CD4-positive, alpha-beta T cell treated with Interleukin-4 for 1 hour (primary cell): ENCODE data around the gene NTN3.
A peak's percentile ranks its signal among the peaks of the same experiment; 100 is the strongest.
"Not testable (repeated sequence)": the region's sequence is repeated elsewhere in the genome, so short reads cannot be mapped to it uniquely, and the experiment has no call there.

Source experiments
- DNase-seq, 2 donors: peaks; one replicate each; pipeline ENCODE4 v3.0.0-alpha.2; 2020 to 2022

Gene NTN3

GRCh38 chr16:2471016-2471652 is at the start of gene NTN3:
Gene NTN3, plus strand, starts transcription at chr16:2471297. Its CDS starts 405 bp downstream, at chr16:2471702.
- no peak for DNase-seq

GRCh38 chr16:2422123-2422867 is 48.8 kb upstream of the NTN3 start:
- DNase-seq, result peak in 1 of 2 donors; percentile 8

- no peak for DNase-seq
Measured at GRCh38 chr16:2424061-2425007, 46.8 kb upstream of the NTN3 start.

GRCh38 chr16:2425008-2425518 is 46.0 kb upstream of the NTN3 start:
- DNase-seq, result no peak

DNA sequence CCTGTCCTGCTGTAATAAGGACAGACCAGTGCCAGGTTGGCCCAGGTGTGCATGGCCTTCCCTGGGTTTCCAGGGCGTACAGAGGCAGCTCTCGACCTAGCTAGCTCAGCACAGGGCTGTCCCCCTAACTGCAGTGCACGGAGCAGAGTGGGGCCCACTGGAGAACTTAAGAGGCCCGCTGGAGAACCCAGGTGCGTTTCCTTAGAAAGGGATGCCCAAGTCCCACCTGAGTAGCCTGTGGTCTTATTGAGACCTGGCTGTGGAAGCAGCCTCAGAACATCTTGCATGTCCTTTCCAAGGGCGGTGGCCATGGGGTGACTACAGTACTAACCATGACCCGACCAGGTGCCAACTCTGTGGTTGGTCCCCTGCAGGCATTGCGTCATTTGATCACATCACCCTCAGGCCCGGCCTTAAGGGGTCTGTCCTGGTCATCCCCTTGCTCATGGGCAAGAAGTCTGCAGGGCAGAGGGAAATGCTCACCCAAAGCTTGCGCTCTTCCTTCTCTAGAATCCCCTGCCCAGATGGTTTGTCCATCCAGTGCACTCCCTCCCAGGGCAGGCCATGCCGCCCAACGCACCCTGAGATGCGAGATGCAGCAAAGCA is 45.2 kb upstream of the NTN3 start:
- no peak for DNase-seq

- no peak for DNase-seq
Measured at GRCh38 chr16:2426941-2427361, 44.1 kb upstream of the NTN3 start.

DNA sequence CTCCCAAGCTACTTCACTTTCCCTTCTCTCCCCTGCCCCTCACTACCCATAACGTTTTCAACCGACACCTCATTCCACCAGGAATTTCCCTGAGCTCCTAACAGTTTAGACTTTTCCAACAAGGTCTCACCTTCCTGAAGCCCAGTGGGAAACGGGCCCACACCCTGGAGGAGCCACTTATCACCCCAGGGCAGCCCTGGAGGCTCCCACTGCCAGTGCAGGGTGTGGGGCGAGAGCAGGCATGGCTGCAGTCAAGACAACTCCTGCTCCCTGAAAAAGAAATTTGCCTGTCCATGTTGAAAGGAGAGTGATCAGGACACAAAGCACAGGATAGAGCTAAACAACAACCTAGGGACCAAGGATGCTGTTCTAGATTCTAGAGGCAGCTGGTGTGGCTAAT is 43.6 kb upstream of the NTN3 start:
- DNase-seq, result no peak

DNA sequence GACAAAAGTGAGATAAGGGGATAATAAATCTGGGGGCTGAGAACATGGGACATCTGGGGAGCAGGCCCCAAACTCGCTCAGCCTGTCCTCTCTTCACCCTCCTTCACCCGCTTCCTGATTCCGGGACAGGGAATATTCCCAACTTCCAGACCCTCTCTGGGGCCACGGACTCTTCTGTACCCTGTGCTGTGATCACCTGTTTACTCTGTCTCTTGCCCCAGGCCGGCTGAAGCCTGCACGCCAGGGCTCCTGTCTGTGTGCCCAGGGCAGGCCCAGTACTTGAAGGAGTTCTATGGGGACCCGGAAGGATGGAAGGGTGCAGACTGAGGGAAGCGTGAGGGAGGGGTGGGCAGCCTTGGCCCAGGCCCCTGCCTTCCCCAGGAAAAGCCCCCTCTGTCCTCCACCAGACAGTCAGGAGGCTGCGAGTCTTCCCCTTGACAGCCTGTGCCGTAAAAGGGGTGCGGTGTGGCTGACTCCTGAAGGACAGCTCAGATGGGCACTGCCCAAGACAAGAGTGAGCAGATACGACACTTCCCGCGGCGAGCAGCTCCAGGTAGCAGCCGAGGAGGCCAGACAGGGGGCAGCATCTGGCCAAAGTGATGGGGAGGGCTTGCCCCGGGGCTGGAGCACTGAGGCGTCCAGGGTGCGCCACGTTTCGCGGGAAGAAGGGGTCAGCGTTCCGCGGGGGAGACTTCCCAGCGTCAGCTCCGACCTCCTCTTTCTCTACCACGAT is 42.9 kb upstream of the NTN3 start:
- peak; percentile 13 to 16 for DNase-seq

GRCh38 chr16:2428784-2429033 is 42.4 kb upstream of the NTN3 start:
- no peak for DNase-seq

- peak; percentile 97 to 98 for DNase-seq
Measured at GRCh38 chr16:2429034-2429770, 41.9 kb upstream of the NTN3 start, which contains the start of gene CCNF. Gene CCNF, plus strand, starts transcription at chr16:2429447. Its CDS starts 35 bp downstream, at chr16:2429482.

- DNase-seq, result peak in 1 of 2 donors; percentile 35
Measured at GRCh38 chr16:2429771-2430663, 41.1 kb upstream of the NTN3 start.

DNA sequence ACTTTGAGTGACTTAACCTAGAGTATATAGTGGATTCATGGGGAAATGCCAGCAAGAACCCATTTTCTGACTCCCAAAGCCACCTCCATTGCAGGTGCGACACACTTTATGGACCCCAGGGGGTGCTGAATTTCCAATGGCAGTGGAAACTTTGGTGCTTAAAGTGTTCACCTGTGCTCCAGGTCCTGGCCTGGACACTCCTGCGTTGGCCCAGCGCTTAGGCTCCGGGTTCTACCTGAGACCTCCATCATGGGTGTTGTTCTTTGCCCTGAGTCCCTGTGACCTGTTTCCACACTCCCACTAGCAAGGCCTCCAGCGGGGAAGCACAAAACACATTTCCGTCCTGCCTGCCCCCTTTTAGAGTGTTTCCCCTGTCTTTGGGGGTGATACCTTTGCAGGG is 38.8 kb upstream of the NTN3 start:
- DNase-seq, result peak in 1 of 2 donors; percentile 5

GRCh38 chr16:2432801-2433505 is 38.1 kb upstream of the NTN3 start:
- DNase-seq, result no peak

DNA sequence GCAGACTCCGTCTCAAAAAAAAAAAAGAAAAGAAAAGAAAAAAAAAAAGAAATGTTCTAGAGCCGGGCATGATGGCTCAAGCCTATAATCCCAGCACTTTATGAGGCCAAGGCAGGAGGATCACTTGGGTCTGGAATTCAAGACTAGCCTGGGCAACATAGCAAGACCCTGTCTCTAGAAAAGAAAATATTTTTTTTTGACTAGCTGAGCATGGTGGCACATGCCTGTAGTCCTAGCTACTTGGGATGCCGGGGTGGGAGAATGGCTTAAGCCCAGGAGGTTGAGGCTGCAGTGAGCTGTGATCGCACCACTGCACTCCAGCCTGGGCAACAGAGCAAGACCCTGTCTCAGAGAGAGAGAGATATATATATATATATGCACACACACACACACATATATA is 35.9 kb upstream of the NTN3 start:
- not testable (repeated sequence) for DNase-seq

DNA sequence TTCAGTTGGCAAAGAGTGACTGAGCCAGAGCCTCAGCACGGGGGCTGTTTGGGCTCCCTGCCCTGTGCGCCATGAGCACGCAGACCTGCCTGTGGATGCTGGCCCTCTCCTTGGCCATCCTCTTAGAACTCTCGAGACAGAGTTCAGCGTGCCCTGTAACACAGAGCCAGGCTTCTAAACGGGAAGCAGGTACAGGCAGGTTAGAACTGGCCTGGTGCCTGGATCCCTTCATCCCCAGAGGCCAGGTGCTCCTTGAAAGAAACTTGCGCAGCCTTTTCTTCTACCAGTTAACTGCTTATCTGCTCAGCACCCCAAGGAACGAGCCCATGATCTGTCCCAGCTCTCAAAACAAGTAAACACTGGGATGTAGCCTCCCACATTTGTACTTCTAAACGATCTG is 35.0 kb upstream of the NTN3 start:
- DNase-seq, result no peak

DNA sequence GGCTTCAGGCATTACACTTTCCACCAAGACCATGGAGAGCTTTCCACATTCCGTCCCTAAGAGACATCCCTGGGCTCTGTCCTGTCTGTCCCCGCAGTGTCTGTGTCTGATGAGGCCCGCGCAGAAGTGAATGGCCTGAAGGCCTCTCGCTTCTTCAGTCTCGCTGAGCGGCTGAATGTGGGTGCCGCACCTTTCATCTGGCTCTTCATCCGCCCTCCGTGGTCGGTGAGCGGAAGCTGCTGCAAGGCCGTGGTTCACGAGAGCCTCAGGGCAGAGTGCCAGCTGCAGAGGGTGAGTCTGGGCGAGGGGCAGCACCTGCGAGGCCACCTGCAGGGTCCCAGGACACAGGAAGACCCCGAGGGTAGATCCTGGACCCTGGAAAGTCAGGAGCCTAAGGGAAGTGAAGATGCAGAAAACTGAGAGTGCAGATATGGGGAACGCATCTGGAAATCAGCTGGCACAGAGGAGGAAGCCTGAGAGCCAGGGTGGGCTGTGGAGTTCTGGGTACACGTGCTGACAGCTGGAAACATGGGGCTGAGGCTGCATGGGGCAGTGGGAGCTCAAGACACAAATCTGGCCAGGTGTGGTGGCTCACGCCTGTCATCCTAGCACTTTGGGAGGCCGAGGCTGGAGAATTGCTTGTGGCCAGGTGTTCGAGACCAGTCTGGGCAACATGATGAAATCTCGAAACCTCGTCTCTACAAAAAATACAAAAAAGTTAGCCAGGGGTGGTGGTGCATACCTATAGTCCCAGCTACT is 33.9 kb upstream of the NTN3 start:
- DNase-seq, result no peak

DNA sequence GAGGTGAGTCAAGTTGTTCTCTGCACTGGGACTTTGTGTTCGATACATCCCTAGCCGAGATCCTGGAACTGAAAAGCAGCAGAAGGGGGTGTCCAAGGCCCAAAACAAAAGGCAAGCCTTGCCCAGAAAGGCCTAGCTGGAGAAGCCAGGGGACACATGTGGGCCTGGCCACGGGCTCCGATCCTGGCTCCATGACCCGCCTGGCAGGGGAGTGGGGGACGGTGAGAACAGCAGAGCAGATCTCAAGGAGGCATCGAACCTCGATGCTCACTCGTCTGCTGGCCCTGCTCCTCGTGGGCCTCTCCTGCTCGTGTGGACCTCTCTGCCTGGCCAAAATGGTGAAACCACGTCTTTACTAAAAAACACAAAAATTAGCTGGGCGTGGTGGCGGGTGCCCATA is 33.0 kb upstream of the NTN3 start:
- DNase-seq, result no peak

GRCh38 chr16:2439598-2439997 is 31.5 kb upstream of the NTN3 start:
- no peak for DNase-seq
